H9 (cell line): ENCODE measurements around the gene PTPRN2. TPM values are rescaled to one million over a fixed set of nuclear protein-coding genes. Genes with fewer than 3 reads are reported as not detected.

Experiments
- DNase-seq: peaks from one replicate; pipeline ENCODE4 v3.0.0-alpha.2; 2017
- H2AFZ ChIP-seq: one replicate; pipeline ENCODE4 v1.6.1; 2013; ENCODE audit warnings: mild to moderate bottlenecking, low read length, control low read depth, moderate library complexity
- H2AK5ac ChIP-seq: 2 replicates; pipeline ENCODE4 v1.6.1; 2013; ENCODE audit warnings: low read length, control low read depth, mixed read lengths; ENCODE audit not compliant: insufficient read length
- H2BK120ac ChIP-seq: one replicate; pipeline ENCODE4 v1.6.1; 2013; ENCODE audit warnings: low read depth, mild to moderate bottlenecking, low read length, control low read depth, inconsistent platforms; ENCODE audit not compliant: poor library complexity, severe bottlenecking
- H2BK12ac ChIP-seq: 2 replicates; pipeline ENCODE4 v1.6.1; 2013; ENCODE audit warnings: low read length, control low read depth, mixed read lengths, low read depth; ENCODE audit not compliant: insufficient read length
- H2BK15ac ChIP-seq: 2 replicates; pipeline ENCODE4 v1.6.1; 2013; ENCODE audit warnings: low read depth, low read length, control low read depth
- H2BK20ac ChIP-seq: one replicate; pipeline ENCODE4 v1.6.1; 2013; ENCODE audit warnings: low read depth, mild to moderate bottlenecking, low read length, control low read depth, inconsistent platforms; ENCODE audit not compliant: poor library complexity, severe bottlenecking
- H2BK5ac ChIP-seq: 2 replicates; pipeline ENCODE4 v1.6.1; 2013; ENCODE audit warnings: low read length, control low read depth, mixed read lengths; ENCODE audit not compliant: insufficient read length
- H3K14ac ChIP-seq: 2 replicates; pipeline ENCODE4 v1.6.1; 2013; ENCODE audit warnings: low read length, control low read depth; ENCODE audit not compliant: insufficient read depth
- H3K18ac ChIP-seq: 2 replicates; pipeline ENCODE4 v1.6.1; 2013; ENCODE audit warnings: low read depth, mild to moderate bottlenecking, mixed read lengths, low read length, control low read depth; ENCODE audit not compliant: insufficient read length
- H3K23ac ChIP-seq: 2 replicates; pipeline ENCODE4 v1.6.1; 2013; ENCODE audit warnings: low read length, control low read depth, mixed read lengths, low read depth; ENCODE audit not compliant: insufficient read length
- H3K23me2 ChIP-seq: 2 replicates; pipeline ENCODE4 v1.6.1; 2013; ENCODE audit warnings: low read depth, mild to moderate bottlenecking, mixed read lengths, low read length, control low read depth; ENCODE audit not compliant: insufficient read length, poor library complexity, severe bottlenecking
- H3K27ac ChIP-seq: 2 replicates; pipeline ENCODE4 v1.5.1; 2013; ENCODE audit warnings: low read length, control low read depth, mixed read lengths, low read depth; ENCODE audit not compliant: insufficient read length
- H3K27me3 ChIP-seq: 2 replicates; pipeline ENCODE4 v1.6.1; 2013; ENCODE audit warnings: low read length, control low read depth, inconsistent platforms; ENCODE audit not compliant: insufficient read depth
- H3K4ac ChIP-seq: 2 replicates; pipeline ENCODE4 v1.6.1; 2013; ENCODE audit warnings: low read depth, mild to moderate bottlenecking, control low read depth, inconsistent platforms, low read length, moderate library complexity
- H3K4me1 ChIP-seq: 2 replicates; pipeline ENCODE4 v1.6.1; 2013; ENCODE audit warnings: low read length, control low read depth, inconsistent platforms; ENCODE audit not compliant: insufficient read depth
- H3K4me2 ChIP-seq: 2 replicates; pipeline ENCODE4 v1.6.1; 2013; ENCODE audit warnings: low read length, control low read depth, mixed read lengths; ENCODE audit not compliant: insufficient read length, insufficient read depth
- H3K56ac ChIP-seq: 2 replicates; pipeline ENCODE4 v1.6.1; 2013; ENCODE audit warnings: low read depth, mild to moderate bottlenecking, mixed read lengths, low read length, control low read depth; ENCODE audit not compliant: insufficient read length
- H3K79me1 ChIP-seq: 2 replicates; pipeline ENCODE4 v1.6.1; 2013; ENCODE audit warnings: low read depth, mild to moderate bottlenecking, moderate library complexity, low read length, control low read depth, inconsistent platforms; ENCODE audit not compliant: insufficient read depth, poor library complexity, severe bottlenecking
- H3K79me2 ChIP-seq: 2 replicates; pipeline ENCODE4 v1.6.1; 2013; ENCODE audit warnings: low read length, control low read depth, inconsistent platforms; ENCODE audit not compliant: insufficient read depth
- H3K9ac ChIP-seq: 2 replicates; pipeline ENCODE4 v1.6.1; 2013; ENCODE audit warnings: low read length, control low read depth, mixed read lengths; ENCODE audit not compliant: insufficient read length; ENCODE audit errors: extremely low read depth
- H3K9me3 ChIP-seq: one replicate; pipeline ENCODE4 v1.6.1; 2013; ENCODE audit warnings: low read depth, low read length, inconsistent platforms; ENCODE audit not compliant: control insufficient read depth
- H3T11ph ChIP-seq: one replicate; pipeline ENCODE4 v1.6.1; 2013; ENCODE audit warnings: mild to moderate bottlenecking, low read length, control low read depth, inconsistent platforms
- H4K20me1 ChIP-seq: one replicate; pipeline ENCODE4 v1.6.1; 2013; ENCODE audit not compliant: control insufficient read depth, insufficient read length, insufficient read depth
- H4K5ac ChIP-seq: 2 replicates; pipeline ENCODE4 v1.6.1; 2013; ENCODE audit warnings: low read depth, mild to moderate bottlenecking, mixed read lengths, low read length, control low read depth; ENCODE audit not compliant: insufficient read length
- H4K8ac ChIP-seq: replicated peaks from 2 replicates; pipeline ENCODE4 v1.6.1; 2013; ENCODE audit warnings: low read length, control low read depth, mixed read lengths, low read depth; ENCODE audit not compliant: insufficient read length
- H4K91ac ChIP-seq: 2 replicates; pipeline ENCODE4 v1.6.1; 2013; ENCODE audit warnings: low read depth, mild to moderate bottlenecking, moderate library complexity, mixed read lengths, low read length, control low read depth; ENCODE audit not compliant: insufficient read length
- H3K27ac Mint-ChIP-seq, 3 experiments: 2 replicates in 2 of 3; 3 replicates in 1 of 3; pipeline ENCODE4 v1.8.0; 2020 to 2021; ENCODE audit warnings: mixed read lengths in 3 of 3, mild to moderate bottlenecking in 1 of 3, moderate library complexity in 1 of 3
- H3K27me3 Mint-ChIP-seq: 2 replicates; pipeline ENCODE4 v1.8.0; 2021; ENCODE audit warnings: low read depth, mild to moderate bottlenecking, moderate library complexity, mixed read lengths
- H3K36me3 Mint-ChIP-seq, 3 experiments: 2 replicates in 2 of 3; 3 replicates in 1 of 3; pipeline ENCODE4 v1.8.0; 2020 to 2021; ENCODE audit warnings: low read depth in 3 of 3, mixed read lengths in 3 of 3; ENCODE audit not compliant: insufficient read depth in 1 of 3
- H3K4me1 Mint-ChIP-seq, 2 experiments: 2 replicates each; pipeline ENCODE4 v1.8.0; 2020; ENCODE audit warnings: mixed read lengths in 2 of 2
- H3K4me3 Mint-ChIP-seq, 2 experiments: 2 replicates in 1 of 2; 3 replicates in 1 of 2; pipeline ENCODE4 v1.8.0; 2020 to 2021; ENCODE audit warnings: mild to moderate bottlenecking in 2 of 2, mixed read lengths in 2 of 2, moderate library complexity in 1 of 2
- H3K9me3 Mint-ChIP-seq, 2 experiments: 2 replicates in 1 of 2; 3 replicates in 1 of 2; pipeline ENCODE4 v1.8.0; 2020; ENCODE audit warnings: mild to moderate bottlenecking in 2 of 2, mixed read lengths in 2 of 2, moderate library complexity in 1 of 2
- CTCF ChIP-seq: fragments of 200-600 bp; sonication (generic); conservative IDR thresholded peaks from 3 replicates; pipeline ENCODE4 v1.8.0; 2021; ENCODE audit warnings: antibody characterized with exemption, mild to moderate bottlenecking
- WGBS: extraction: QIAGEN DNeasy Blood & Tissue Kit; methylation state at CpG from one replicate; pipeline ENCODE4 v1.1.7; 2013; ENCODE audit warnings: missing lambda C conversion rate, low lambda C conversion rate, mixed read lengths; ENCODE audit not compliant: insufficient read length; ENCODE audit errors: extremely low coverage; 5-methylcytosine and 5-hydroxymethylcytosine counted together
- total RNA-seq: library from RNA; stranded (reverse); gene quantifications from 2 replicates; pipeline ENCODE4 v1.2.1, GENCODE V29; 2021

Gene PTPRN2
- total RNA-seq, 1 experiment from 2014 or later, result 5.2 TPM

- no peak overlapping the region for H3K23ac ChIP-seq
Observed at GRCh38 chr7:157800281-157800680, 787.3 kb downstream of the PTPRN2 start.

More at GRCh38 chr7:157800281-157800680, 787.3 kb downstream of the PTPRN2 start:
- H3K4me1 ChIP-seq, result peaks cover 6% of the 10 kb centered on the region; the same call in 1 of the 2 replicates
- H3K4ac ChIP-seq, result no peak overlapping the region
- H4K91ac ChIP-seq, result no peak overlapping the region
- H3K79me1 ChIP-seq, result no peaks in the 10 kb centered on the region
- H3K27me3 ChIP-seq, result no peaks in the 10 kb centered on the region
- no peaks in the 10 kb centered on the region for H3K79me2 ChIP-seq
- no peak overlapping the region for H2AK5ac ChIP-seq
- H3K9ac ChIP-seq, result no peak overlapping the region
- no peak overlapping the region for H2BK20ac ChIP-seq
- no peak for DNase-seq
- H3K36me3 Mint-ChIP-seq, result peaks cover 0 to 14% (median 0%) of the 10 kb centered on the region in 3 experiments; a peak in 4 of 7 replicates
- H3K56ac ChIP-seq, result no peak overlapping the region
- WGBS, result no CpG with 5 or more reads among the region's 15 CpGs
- H3K4me1 Mint-ChIP-seq, result peaks cover 24 to 29% of the 10 kb centered on the region in 2 experiments
- TF ChIP-seq CTCF, result no peak
- no peaks in the 10 kb centered on the region for H3K23me2 ChIP-seq
- H3K18ac ChIP-seq, result no peak overlapping the region
- H2BK120ac ChIP-seq, result no peak overlapping the region
- no peak overlapping the region for H3K27ac Mint-ChIP-seq
- H3K9me3 ChIP-seq, result no peaks in the 10 kb centered on the region
- no peak overlapping the region for H4K8ac ChIP-seq
- H2BK5ac ChIP-seq, result no peak overlapping the region
- no peak overlapping the region for H3K4me3 Mint-ChIP-seq
- no peak overlapping the region for H2BK12ac ChIP-seq
- H3K14ac ChIP-seq, result no peak overlapping the region
- H3T11ph ChIP-seq, result no peak overlapping the region
- H3K27ac ChIP-seq, result no peak overlapping the region
- no peak overlapping the region for H4K5ac ChIP-seq
- H2AFZ ChIP-seq, result no peak overlapping the region
- no peaks in the 10 kb centered on the region for H4K20me1 ChIP-seq
- H3K27me3 Mint-ChIP-seq, result no peaks in the 10 kb centered on the region; the same call in 1 of the 2 replicates
- peaks cover 0 to 5% of the 10 kb centered on the region in 2 experiments; a peak in 3 of 5 replicates for H3K9me3 Mint-ChIP-seq
- H2BK15ac ChIP-seq, result no peak overlapping the region
- no peak overlapping the region for H3K4me2 ChIP-seq
